NCI-H1694 (cell line): ENCODE measurements around the gene RANBP9.

ENCODE experiments used
- DNase-seq: peaks from one replicate; lab custom pipeline; 2025; lab: John Stamatoyannopoulos, UW

RANBP9 gene

DNA sequence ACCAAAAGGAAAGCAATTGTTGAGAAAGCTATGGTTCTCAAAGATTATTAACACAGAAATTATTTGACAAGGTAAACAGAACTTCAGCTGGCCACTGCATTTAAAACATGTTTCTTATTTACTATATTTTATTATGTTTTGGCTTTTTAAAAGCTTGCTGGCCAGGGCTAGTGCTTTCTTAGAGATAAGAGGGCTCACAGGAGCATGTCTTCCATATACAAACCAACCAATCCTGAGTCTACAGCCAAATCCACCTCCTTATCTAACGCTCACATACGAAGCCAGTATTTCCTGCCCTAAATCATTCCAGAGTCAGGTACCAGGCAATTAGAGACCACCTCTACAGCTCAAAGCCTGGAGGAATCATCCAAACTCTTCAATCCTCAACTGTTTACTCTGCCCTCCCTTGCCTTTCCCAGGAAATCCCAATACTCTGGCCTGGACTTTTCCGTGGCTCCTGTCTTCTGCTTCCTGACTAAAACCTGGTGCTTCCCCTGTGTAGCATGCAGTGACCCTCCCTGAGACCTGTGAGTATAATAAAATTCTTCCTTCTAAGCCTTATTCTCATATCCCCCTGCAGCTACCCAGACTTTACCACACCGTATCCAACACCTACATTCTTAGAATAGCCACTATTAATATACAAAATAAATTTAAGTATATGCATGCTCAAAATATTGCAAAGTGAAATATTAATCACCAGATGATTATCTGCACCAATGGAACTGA is 33.2 kb downstream of the RANBP9 start:
- no peak for DNase-seq

DNA sequence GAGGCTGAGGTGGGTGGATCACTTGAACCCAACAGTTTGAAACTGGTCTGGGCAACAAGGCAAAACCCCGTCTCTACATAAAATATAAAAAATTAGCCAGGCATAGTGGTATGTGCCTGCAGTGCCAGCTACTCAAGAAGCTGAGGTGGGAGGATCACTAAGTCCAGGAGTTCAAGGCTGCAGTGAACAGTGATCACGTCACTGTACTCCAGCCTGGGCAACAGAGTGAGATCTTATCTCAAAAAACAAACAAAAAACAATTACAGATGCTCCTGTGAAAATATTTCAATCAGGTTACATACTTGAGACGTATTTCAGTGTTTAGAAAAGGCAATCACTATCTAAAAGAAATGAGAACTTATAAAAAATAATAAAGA is 33.8 kb downstream of the RANBP9 start:
- no peak for DNase-seq

DNA sequence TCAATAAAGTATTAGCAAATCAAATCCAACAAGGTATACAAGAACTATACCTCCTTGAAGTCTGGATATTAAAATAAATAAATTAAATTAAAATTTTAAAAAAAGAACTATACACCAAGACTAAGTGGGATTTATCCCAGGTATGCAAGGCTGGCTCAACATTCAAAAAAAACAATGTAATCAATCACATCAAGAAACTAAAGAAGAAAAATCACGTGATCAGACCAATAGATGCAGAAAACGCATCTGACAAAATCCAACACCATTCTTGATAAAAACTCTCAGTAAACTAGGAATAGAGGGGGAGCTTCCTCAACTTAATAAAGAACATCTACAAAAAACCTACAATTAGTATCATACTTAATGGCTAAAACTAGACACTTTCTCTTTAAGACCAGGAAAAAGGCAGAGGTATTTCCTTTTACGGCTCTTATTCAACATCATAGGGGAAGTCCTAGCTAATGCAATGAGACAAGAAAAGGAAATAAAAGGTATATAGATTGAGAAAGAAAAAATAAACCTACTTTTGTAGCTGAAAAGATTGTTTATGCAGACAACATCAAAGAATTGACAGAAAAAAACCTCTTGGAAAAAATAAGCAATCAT is 35.0 kb downstream of the RANBP9 start:
- no peak for DNase-seq

DNA sequence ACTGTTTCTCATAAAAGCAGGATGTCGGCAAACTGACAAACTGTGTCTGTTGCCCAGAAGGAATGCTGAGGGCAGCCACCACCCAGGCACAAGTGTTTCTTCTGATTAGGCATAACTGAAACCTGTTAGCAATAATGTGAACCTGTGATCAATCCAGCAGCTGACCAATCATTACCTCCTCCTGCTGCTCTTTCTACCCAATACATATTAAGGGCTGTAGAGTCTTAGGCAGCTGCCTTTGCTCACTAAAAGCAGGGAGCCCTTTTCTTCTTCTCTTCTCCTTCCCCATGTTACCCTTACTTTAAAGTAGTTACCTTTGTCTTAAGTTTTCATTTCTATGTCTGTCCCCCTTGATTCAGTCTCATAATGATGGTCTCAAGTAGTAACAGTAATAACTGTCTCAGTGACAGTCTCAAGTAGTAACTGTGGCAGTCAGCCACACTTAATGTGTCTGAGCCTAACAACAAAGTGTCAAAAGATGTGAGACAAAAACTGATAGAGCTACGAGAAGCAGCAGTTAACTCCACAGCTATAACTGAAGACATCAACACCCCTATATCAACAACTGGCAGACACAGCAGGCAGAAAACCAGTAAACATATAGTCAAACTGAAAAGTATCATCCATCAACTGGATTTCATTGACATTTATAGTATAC is 37.0 kb downstream of the RANBP9 start:
- DNase-seq: no peak

DNA sequence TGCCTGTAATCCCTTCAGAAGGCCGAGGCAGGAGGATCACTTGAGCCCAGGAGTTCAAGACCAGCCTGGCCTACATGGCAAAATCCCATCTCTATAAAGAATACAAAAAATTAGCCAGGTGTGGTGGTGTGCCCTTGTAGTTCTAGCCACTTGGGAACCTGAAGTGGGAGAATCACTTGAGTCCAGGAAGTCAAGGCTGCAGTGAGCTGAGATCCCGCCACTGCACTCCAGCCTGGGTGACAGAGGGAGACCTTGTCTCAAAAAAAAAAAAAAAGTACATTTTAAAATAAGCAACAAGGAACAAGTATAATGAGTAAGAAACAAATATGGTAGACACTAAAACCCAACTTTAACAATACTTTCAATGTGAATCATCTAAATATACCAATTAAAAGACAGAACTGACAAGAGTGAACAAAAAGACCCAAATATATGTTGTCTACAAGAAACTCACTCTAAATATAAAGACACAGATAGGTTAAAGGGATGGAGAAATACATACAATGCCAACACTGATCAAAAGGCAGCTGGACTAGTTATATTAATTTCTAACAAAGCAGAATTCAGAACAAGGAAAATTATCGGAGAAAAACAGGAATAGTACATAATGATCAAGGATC is 37.7 kb downstream of the RANBP9 start:
- DNase-seq: no peak

DNA sequence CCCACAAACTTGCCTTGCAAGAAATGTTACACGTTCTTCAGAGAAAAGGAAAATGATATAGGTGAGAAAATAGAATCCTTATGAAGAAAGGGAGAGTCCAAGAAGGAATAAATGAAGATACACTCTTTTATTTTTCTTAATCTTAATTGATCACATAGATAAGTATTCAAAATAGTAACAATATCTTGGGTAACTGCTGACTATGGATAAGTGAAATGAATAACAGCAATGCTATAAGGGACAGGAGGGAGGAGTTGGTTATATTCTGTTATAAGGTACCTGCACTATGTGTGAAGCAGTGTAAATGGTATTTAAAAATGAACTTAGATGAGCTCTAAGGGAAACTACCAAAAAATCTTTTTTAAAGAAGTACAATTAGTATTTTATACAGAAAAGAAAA is 38.3 kb downstream of the RANBP9 start:
- DNase-seq: no peak

DNA sequence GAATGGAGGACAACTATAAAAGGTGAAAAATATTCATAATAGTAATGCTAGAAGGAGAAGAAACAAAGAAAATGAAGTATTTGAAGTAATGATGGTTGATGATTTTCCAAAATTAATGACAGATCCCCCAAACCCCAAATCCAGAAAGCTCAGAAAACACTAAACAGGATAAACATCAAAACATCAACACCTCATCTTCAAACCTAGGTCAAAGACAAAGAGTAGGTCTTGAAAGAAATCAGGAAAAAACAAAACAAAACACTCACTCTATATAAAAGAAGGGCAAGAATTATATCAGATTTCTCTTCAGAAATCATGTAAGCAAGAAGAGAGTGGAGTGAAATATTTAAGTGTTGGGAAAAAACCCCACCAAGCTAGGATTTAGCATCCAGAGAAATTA is 38.7 kb downstream of the RANBP9 start:
- DNase-seq: no peak

DNA sequence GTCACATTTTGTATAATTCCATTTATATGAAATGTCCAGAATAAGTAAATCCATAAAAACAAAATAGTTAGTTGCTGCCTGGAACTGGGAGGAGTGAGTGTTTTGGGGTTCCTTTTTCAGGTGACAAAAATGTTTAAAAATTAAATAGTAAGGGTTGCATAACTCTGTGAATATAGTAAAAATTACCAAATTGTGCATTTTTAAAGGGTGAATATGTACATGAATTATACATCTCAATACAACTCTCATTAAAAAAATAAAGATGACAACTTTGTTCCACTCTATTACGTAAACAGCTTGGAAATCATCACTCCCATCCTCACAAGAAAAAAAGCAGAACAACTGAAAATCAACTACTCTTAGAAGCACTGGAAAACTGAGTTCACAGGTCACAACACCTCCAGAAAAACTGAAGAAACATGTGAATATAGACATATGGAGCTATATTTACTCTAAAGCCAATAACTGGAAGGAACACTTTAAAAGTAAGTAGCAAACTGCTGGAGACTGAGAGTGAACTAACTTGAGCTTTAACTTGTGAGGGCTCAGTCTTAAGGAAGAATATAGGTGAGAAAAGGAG is 40.0 kb downstream of the RANBP9 start:
- DNase-seq: no peak

DNA sequence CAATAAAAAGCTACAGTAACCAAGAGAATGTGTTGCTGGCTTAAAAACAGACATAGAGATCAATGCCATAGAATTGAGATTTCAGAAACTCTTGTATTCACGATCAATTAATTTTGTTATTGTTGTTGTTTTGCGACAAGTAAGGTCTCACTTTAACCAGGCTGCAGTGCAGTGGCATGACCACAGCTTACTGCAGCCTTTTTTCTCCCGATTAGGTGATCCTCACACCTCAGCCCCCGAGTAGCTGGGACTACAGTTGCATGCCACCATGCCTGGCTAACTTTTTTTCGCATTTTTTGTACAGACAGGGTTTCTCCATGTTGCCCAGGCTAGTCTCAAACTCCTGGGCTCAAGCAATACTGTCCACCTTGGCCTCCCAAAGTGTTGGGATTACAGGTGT is 42.2 kb downstream of the RANBP9 start:
- DNase-seq: no peak

DNA sequence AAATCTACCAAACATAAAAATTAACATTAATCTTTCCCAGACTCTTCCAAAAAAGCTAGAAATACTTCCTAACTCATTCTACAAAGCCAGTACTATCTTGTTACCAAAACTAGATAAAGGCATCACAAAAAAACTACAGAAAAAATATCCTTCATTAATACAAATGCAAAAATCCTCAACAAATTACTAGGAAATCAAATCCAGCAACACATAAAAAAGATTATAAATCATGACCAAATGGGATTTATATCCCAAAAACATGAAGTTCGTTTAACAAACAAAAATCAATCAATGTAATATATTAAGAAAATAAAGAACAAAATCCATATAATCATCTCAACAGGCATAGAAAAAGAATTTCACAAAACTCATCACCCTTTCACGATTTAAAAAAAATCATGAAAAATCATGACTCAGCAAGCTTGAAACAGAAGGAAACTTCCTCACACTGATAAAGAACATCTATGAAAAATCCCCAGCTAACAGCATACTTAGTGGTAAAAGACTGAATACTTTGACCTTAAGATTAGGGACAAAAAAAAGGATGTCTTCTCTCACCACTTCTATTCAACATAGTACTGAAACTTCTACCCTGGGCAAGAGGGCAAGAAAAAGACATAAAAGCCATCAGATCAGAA is 43.2 kb downstream of the RANBP9 start:
- DNase-seq: no peak

DNA sequence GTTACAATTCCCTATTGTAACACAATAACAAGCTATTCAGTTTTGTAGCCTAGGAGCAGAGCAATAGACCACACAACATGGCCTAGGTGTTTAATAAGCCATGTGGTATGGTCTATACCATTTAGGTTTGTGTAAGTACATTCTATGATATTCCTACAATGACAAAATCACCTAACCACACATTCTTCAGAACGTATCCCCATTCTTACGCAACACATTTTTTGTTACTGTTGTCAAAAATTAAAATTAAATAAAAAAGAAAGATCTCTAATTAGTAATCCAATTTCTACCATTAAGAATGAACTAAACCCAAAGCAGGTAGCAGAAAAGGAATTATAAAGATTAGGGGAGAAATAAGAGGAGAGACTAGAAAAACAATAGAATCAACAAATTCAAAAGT is 44.0 kb downstream of the RANBP9 start:
- no peak for DNase-seq

DNA sequence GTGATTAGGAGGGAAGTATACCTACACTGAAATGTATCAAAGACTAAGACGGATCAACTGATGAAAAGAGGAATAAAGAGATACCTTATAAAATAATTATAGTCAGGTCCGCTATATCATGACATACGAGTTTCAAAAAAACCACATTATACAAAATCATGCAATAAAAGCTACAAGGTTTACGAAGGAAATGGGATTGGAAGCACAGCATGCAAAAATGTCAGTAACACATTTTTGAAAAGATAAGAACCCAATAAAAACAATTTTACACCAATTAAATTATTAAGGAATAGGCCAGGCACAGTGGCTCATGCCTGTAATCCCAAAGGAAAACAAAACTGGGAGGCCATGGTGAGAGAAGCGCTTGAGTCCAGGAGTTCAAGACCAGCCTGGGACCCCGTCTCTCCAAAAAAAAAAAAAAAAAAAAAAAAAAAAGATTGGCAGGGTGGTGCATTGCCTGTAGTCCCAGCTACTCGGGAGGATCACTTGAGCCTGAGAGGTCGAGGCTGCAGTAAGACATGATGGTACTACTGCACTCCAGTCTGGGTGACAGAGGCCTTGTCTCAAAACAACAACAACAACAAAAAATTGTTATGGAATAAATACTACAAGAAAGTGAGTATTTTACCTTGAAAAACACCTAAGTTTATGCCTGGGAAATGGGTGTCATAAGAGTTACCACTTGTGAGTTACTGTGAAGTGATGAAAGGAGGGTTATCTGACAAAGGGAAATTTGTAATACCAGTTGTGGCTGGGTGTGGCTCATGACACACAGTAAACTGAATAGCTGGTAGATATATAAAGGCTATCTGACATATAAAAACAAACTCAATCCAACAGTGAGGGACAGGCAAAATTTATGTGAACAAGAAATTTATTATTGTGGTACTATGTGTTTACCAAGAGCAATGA is 45.2 kb downstream of the RANBP9 start:
- no peak for DNase-seq

DNA sequence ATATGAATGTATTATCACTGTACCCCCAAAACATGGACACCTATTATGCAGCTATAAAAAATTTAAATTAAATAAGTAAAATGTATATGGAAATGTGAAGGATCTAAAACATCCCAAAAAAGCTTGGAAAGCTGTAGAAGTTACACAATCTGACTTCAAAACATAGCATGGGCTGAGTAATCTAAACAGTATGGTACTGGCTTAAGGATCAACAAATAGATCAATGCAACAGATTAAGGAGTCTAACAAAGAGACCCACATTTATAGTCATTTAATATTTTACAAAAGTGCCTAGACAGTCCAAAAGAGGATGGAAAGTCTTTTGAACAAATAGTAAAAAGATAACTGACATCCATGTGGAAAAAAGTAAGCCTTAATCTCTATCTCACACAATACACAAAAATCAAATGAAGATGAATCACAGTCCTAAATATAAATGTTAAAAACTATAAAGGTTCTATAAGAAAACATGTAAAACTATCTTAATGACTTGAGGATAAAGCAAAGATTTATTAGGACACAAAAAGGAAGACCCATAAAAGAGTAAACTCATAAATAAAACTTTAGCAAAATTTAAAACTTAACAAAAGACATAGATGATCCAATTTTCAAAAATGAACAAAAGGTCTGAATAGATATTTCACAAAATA is 46.8 kb downstream of the RANBP9 start:
- DNase-seq: no peak

DNA sequence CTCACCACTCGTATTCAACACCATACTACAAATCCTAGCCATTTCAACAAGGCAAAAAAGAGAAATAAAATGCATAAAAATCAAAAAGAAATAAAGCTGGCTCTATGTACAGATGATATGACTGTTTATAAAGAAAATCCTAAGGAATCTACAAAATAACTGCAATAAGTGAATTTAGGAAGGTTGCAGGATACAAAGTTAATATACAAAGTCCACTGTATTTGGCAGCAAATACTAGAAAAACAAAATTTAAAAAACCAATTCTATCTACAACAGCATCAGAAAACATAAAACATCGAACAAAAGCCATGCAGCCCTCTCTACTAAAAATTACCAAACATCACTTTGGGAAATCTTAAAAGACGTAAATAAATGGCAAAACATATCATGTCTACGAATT is 47.6 kb downstream of the RANBP9 start:
- no peak for DNase-seq

DNA sequence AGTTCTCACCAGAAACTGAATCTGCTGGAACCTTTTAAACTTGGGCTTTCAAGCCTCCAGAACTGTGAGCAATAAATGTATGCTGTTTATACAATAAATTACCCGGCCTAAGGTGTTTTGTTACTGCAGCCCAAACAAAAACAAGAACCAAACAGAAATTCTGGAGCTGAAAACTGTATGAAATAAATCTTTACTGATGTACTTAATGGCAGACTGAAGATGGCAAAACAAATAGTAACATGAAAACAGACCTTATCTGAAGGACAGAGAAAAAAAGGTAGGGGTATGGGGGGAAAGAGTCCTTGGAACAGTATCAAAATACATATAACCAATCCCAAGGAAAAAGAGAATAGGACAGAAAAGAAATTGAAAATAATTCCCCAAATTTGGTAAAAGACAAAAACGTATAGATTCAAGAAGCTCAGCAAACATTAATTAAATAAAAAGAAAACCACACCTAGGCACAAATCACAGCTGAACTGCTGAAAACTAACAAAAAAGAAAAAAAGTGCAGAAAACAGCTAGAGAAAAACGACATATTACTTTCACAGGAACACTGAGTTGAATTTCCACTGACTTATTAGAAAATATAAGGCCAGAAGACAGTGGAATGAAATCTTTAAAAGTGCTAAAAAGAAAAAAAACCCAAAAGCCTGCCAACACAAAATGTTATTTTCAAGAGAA is 48.8 kb downstream of the RANBP9 start:
- no peak for DNase-seq

DNA sequence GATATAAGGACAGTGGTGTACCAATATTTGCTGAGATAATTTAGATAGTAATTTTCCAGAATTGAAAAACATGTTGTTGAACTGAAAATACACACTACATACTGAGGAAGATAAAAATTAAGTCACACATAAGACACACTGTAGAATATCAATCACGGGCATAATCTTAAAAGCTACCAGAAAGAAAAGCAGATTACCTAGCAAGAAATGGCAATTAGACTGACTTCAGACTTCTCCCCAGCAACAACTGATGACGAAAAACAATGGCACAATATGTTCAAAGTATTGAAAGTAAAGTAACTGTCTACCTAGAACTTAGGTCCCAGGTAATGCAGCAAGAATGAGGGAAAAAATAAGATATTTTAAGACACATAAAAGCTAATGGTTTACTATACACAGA is 50.0 kb downstream of the RANBP9 start:
- DNase-seq: no peak

DNA sequence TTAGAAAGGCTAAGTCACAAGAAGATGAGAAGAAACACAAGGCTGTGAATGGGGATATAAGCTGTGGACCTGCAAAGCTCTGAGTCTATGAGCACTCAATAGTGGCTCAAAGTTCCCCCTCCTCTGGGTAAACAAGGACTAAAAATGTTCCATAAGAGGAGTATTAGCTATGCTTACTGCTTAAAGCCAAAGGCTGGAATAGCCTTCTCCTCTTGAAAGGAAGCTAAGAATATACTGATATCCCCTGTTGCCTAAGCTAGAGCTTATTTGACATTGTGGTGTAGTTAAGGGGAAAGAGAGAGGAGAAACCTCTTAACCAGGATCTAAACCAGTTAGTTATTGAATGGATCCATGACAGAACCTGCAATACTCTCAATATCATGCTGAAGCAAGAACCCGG is 50.7 kb downstream of the RANBP9 start:
- no peak for DNase-seq

DNA sequence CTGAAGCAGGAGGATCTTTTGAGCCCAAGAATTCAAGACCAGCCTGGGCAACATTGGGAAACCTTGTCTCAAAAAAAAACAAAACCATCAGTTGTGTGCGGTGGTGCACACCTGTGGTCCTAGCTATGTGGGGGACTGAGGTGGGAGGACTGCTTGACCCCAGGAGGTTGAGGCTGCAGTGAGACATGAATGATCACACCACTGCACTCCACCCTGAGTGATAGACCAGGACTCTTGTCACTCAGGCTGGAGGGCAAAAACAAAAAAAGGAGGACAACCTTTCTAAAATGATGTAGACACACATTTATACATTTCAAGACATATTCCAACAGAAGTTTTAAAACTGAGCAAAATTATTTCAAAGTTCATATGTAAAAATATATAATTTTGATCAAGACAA is 51.4 kb downstream of the RANBP9 start:
- no peak for DNase-seq

DNA sequence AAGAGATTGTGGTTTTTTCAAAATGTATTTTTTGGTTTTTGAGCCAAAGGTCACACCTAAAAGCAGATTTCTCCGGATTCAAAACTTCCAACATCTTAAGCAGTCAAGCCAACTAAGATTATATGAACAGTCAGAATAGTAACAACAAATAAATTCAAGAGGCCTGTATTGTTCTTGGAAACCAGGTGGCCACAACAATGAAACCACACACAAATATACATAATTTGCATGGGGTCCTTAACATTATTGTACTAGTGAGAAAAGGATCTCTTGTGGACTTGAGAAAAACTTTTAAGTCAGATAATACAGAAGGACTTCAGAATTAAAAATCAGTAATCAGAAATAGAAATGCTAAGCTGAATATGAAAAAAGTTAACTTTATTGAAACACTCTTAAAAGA is 55.9 kb downstream of the RANBP9 start:
- DNase-seq: no peak

DNA sequence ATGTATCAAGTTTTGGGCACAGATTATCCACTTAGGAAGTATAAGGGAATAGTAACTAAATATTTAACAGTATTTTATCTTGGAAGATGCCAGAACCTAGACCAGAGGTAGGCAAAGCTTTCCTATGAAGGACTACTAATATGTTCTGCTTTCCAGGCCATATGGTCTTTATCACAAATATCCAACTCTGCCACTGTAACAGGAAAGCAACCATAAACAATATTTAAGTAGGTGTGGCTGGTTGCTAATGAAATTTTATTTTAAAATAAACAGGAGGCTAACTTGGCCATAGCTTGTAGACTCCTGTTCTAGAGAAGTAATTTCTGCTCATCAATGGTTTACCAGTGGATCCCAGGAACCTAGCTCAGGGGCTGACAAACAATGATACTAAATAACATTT is 57.1 kb downstream of the RANBP9 start:
- DNase-seq: no peak
